Nephron (organoid): ENCODE data around the gene PNMA8C.

Experiments used
- H3K27ac Mint-ChIP-seq, 3 experiments: 2 replicates each; pipeline ENCODE4 v1.8.0; 2020; ENCODE audit warnings: mixed read lengths in 3 of 3, mild to moderate bottlenecking in 2 of 3, moderate library complexity in 1 of 3
- H3K27me3 Mint-ChIP-seq: 2 replicates; pipeline ENCODE4 v1.8.0; 2021; ENCODE audit warnings: low read depth, mild to moderate bottlenecking, moderate library complexity, mixed read lengths
- H3K36me3 Mint-ChIP-seq: 2 replicates; pipeline ENCODE4 v1.8.0; 2020; ENCODE audit warnings: low read depth, mixed read lengths
- H3K4me1 Mint-ChIP-seq: 2 replicates; pipeline ENCODE4 v1.8.0; 2020; ENCODE audit warnings: mixed read lengths
- H3K4me3 Mint-ChIP-seq, 3 experiments: 2 replicates each; pipeline ENCODE4 v1.8.0; 2020; ENCODE audit warnings: mild to moderate bottlenecking in 3 of 3, mixed read lengths in 3 of 3, moderate library complexity in 2 of 3
- H3K9me3 Mint-ChIP-seq: 2 replicates; pipeline ENCODE4 v1.8.0; 2020; ENCODE audit warnings: mixed read lengths
- TF ChIP-seq, protein P1 (sequence below), 3 experiments: fragments of 200-600 bp; sonication (generic); IDR thresholded peaks; one replicate each; pipeline ENCODE4 v1.5.0; 2021; ENCODE audit warnings: antibody characterized with exemption in 3 of 3; ENCODE audit not compliant: unreplicated experiment in 3 of 3

PNMA8C gene

DNA sequence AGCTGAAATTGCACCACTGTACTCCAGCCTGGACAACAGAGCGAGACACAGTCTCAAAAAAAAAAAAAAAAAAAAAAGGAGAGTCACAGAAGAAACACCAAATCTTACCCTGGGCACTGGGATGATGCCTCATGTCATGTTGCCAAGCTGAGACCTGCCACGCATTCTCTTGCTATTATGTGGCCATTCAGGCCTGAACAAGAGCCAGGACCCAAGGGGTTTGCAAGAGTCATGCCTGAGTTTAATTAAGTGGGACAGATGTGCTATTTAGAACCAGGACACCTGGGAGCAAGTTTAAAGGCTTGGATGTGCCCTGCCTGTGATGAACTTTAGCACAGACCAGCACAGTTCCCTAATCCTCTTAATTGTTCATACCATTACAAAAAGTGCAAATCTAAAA lies 32.8 kb upstream of the PNMA8C start:
- Mint-ChIP-seq H3K4me1 (peaks cover 16% of the 10 kb centered on the region), H3K4me3 (no peak overlapping the region), H3K27ac (no peak overlapping the region), H3K9me3 (no peaks in the 10 kb centered on the region), H3K27me3 (no peaks in the 10 kb centered on the region), H3K36me3 (peaks cover 23% of the 10 kb centered on the region)
- TF ChIP-seq, protein P1, sequence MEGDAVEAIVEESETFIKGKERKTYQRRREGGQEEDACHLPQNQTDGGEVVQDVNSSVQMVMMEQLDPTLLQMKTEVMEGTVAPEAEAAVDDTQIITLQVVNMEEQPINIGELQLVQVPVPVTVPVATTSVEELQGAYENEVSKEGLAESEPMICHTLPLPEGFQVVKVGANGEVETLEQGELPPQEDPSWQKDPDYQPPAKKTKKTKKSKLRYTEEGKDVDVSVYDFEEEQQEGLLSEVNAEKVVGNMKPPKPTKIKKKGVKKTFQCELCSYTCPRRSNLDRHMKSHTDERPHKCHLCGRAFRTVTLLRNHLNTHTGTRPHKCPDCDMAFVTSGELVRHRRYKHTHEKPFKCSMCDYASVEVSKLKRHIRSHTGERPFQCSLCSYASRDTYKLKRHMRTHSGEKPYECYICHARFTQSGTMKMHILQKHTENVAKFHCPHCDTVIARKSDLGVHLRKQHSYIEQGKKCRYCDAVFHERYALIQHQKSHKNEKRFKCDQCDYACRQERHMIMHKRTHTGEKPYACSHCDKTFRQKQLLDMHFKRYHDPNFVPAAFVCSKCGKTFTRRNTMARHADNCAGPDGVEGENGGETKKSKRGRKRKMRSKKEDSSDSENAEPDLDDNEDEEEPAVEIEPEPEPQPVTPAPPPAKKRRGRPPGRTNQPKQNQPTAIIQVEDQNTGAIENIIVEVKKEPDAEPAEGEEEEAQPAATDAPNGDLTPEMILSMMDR (IDR thresholded peaks at IDR 0.05; ENCODE audit: unreplicated experiment in 3 of 3) = no peak

DNA sequence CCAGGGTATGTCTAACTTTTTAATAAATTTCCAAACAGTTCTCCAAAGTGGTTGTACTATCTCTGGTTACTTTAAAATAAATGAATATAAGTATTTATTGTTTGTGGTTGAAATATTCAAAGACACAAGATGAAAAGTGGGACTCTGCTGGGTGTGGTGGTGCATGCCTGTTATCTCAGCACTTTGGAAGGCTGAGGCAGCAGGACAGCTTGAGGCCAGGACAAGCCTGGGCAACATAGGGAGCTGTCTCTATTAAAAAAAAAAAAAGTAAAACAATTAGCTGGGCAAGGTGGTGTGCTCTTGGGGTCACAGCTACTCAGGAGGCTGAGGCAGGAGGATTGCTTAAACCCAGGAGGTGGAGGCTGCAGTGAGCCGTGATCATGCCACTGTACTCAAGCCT lies 32.2 kb upstream of the PNMA8C start:
- Mint-ChIP-seq H3K9me3 (no peaks in the 10 kb centered on the region), H3K27ac (no peak overlapping the region), H3K27me3 (no peaks in the 10 kb centered on the region), H3K4me1 (peaks cover 18% of the 10 kb centered on the region), H3K4me3 (no peak overlapping the region), H3K36me3 (peaks cover 17% of the 10 kb centered on the region)
- TF ChIP-seq, protein P1 (IDR thresholded peaks at IDR 0.05; ENCODE audit: unreplicated experiment in 3 of 3) = no peak

DNA sequence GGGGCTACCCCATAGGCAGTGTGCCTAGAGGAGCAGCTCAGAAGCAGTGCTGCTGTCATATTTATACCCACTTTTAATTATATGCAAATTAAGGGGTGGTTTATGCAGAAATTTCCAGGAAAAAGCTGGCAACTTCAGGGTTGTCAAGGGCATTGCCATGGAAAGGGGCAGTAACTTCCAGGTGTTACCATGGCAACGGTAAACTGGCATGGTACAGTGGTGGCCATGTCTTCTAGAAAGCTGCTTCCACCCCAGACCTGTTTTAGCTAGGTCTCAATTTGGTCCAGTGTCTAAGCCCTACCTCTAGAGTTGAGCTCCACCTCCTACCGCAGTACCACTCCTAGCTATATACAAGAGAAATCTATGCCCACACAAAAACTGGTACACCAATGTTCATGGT lies 31.3 kb upstream of the PNMA8C start:
- no peak overlapping the region for H3K27ac Mint-ChIP-seq
- H3K27me3 Mint-ChIP-seq = no peaks in the 10 kb centered on the region
- TF ChIP-seq, protein P1 (IDR thresholded peaks at IDR 0.05; ENCODE audit: unreplicated experiment in 3 of 3) = no peak
- no peaks in the 10 kb centered on the region for H3K9me3 Mint-ChIP-seq
- H3K36me3 Mint-ChIP-seq = peaks cover 9% of the 10 kb centered on the region
- peaks cover 18% of the 10 kb centered on the region for H3K4me1 Mint-ChIP-seq
- no peak overlapping the region for H3K4me3 Mint-ChIP-seq

DNA sequence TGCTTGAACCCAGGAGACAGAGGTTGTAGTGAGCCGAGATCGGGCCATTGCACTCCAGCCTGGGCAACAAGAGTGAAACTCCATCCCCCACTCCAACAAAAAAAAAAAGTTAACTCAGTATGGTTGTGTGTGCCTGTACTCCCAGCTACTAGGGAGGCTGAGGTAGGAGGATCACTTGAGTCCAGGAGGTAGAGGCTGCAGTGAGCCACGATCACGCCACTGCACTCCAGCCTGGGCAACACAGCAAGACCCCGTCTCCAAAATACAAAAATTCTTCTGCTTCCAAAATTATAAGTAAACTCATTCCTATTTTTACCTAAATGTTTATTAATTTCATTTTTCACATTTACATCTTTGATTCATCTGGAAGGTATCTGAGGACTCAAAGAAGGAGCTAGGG lies 28.2 kb upstream of the PNMA8C start:
- no peaks in the 10 kb centered on the region for H3K27me3 Mint-ChIP-seq
- H3K9me3 Mint-ChIP-seq = no peaks in the 10 kb centered on the region
- no peak overlapping the region for H3K27ac Mint-ChIP-seq
- H3K4me3 Mint-ChIP-seq = no peak overlapping the region
- H3K36me3 Mint-ChIP-seq = no peaks in the 10 kb centered on the region
- TF ChIP-seq, protein P1 (IDR thresholded peaks at IDR 0.05; ENCODE audit: unreplicated experiment in 3 of 3) = no peak
- H3K4me1 Mint-ChIP-seq = peaks cover 26% of the 10 kb centered on the region

DNA sequence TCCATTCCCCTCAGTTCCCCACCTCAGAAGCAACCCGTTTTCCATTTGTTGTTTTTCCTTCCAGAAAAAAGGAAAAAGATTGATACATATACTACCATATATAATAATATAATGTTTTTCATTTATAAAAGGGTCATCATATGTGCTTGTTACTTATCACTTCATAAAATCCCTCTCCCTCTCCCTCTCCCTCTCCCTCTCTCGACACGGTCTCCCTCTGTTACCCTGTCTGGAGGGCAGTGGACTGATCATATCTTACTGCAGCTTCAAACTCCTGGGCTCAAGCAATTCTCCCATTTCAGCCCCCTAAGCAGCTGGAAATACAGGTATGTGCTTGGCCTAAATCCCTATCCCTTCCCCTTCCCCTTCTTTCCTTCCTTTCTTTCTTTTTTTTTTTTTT lies 25.5 kb upstream of the PNMA8C start:
- TF ChIP-seq, protein P1 (IDR thresholded peaks at IDR 0.05; ENCODE audit: unreplicated experiment in 3 of 3) = no peak
- Mint-ChIP-seq H3K36me3 (peaks cover 4% of the 10 kb centered on the region), H3K27me3 (no peaks in the 10 kb centered on the region), H3K4me1 (peaks cover 48% of the 10 kb centered on the region), H3K9me3 (peaks cover 8% of the 10 kb centered on the region), H3K27ac (peak overlapping the region in 2 of 3 experiments; percentile 80 to 89), H3K4me3 (no peak overlapping the region)

DNA sequence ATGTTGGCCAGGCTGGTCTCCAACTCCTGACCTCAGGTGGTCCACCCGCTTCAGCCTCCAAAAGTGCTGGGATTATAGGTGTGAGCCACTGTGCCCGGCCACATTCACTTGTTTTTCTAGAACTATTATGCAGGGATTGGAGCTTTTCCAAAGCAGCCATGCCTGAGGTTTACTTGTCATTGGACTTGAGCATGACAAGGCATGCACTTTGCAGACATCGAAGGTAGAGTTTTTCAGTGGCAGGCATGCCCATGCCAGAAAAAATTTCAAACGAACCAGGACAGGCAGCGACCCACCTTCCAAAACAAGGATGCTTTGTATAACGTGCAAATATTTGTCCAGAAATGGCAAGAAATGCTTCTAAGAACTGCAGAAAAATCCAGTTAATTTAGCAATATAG lies 24.9 kb upstream of the PNMA8C start:
- peaks cover 4% of the 10 kb centered on the region for H3K36me3 Mint-ChIP-seq
- H3K9me3 Mint-ChIP-seq = peaks cover 9% of the 10 kb centered on the region
- TF ChIP-seq, protein P1 (IDR thresholded peaks at IDR 0.05; ENCODE audit: unreplicated experiment in 3 of 3) = no peak
- H3K27me3 Mint-ChIP-seq = no peaks in the 10 kb centered on the region
- peak overlapping the region in 2 of 3 experiments; percentile 80 to 89 for H3K27ac Mint-ChIP-seq
- H3K4me3 Mint-ChIP-seq = no peak overlapping the region
- H3K4me1 Mint-ChIP-seq = peaks cover 49% of the 10 kb centered on the region
